ENCODE data around the gene MOAP1. TPM values are rescaled to one million over a fixed set of nuclear protein-coding genes. Genes with fewer than 3 reads are reported as not detected.

MOAP1 gene
- total RNA-seq, 1 donor from 2014 or later: 60.4 TPM

DNA sequence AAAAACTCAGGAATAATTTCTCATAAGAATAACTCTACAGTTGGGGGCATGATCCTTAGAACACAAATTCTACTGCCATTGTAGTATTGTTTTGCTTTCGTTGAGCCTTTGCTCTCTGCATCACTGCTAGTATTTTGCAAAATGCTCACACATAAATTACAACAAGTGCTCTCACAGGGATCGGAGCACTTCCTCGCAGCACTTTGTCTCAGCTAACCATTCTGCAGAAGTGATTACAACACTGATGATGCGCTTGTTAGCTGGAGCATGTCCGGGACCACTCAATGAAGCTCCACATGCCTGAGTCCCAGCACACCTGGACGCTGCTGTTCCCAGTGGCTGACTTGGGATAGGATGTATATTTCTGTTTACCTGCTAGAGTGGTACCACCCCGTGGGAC, 31.6 kb downstream of the MOAP1 start:
- Mint-ChIP-seq H3K36me3 (ENCODE audit: unreplicated experiment) (no peaks in the 10 kb centered on the region), H3K4me3 (ENCODE audit: unreplicated experiment) (no peak overlapping the region), H3K27ac (ENCODE audit: unreplicated experiment) (no peak overlapping the region), H3K27me3 (ENCODE audit: unreplicated experiment) (peaks cover 1% of the 10 kb centered on the region), H3K4me1 (ENCODE audit: low read depth, unreplicated experiment) (peaks cover 2% of the 10 kb centered on the region), H3K9me3 (ENCODE audit: unreplicated experiment) (peaks cover 2% of the 10 kb centered on the region)
- TF ChIP-seq, protein P1, sequence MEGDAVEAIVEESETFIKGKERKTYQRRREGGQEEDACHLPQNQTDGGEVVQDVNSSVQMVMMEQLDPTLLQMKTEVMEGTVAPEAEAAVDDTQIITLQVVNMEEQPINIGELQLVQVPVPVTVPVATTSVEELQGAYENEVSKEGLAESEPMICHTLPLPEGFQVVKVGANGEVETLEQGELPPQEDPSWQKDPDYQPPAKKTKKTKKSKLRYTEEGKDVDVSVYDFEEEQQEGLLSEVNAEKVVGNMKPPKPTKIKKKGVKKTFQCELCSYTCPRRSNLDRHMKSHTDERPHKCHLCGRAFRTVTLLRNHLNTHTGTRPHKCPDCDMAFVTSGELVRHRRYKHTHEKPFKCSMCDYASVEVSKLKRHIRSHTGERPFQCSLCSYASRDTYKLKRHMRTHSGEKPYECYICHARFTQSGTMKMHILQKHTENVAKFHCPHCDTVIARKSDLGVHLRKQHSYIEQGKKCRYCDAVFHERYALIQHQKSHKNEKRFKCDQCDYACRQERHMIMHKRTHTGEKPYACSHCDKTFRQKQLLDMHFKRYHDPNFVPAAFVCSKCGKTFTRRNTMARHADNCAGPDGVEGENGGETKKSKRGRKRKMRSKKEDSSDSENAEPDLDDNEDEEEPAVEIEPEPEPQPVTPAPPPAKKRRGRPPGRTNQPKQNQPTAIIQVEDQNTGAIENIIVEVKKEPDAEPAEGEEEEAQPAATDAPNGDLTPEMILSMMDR (IDR thresholded peaks at IDR 0.05; ENCODE audit: partially characterized antibody, unreplicated experiment): no peak
- no peak for DNase-seq

DNA sequence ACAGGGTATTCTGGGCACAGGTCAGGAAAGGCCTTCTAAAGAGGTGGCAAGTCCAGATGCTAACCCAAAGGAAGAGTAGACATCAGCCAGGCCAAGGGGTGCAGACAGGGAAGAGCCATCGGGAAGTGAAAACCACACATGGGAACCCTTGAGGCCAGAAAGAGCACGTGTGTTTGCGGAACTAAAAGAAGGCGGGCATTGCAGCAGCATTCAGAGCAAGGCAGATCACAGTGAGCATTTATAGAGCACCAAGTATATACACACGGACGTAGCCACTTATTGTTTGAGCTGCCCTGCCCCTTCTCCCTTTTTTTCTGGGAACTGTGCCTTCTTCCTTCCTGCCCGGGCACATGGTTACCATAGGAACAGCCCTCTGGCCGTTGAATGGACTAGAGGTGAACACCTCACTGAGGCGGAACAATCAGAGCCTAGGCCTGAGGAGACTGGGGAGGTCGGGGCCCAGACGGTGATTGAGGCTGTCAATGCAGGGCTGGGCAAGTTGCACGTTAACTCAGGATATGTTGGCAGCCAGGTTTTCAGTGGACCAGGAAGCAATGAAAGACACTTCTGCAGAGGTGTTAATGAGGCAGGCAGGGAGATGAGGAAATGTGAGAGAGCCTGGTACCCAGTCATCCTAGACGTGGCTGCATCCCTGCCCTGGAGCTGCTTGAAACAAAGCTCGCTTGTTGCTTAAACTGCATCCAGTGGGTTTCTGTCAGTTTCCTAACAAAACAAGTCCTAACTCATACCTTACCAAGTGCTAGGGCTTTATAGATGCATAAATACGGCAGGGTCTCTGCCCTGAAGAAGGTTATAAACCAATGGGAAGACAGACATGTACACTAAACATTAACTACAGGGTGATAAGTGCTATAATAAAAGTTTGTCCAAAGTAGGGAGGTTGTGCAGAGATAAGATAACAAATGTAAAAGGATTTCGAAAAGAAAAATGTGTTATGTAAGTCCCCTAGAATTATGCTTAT, 34.2 kb downstream of the MOAP1 start:
- Mint-ChIP-seq H3K36me3 (ENCODE audit: unreplicated experiment) (no peaks in the 10 kb centered on the region), H3K27ac (ENCODE audit: unreplicated experiment) (no peak overlapping the region), H3K4me3 (ENCODE audit: unreplicated experiment) (no peak overlapping the region), H3K9me3 (ENCODE audit: unreplicated experiment) (peaks cover 2% of the 10 kb centered on the region), H3K4me1 (ENCODE audit: low read depth, unreplicated experiment) (no peaks in the 10 kb centered on the region), H3K27me3 (ENCODE audit: unreplicated experiment) (peaks cover 6% of the 10 kb centered on the region)
- TF ChIP-seq, protein P1 (IDR thresholded peaks at IDR 0.05; ENCODE audit: partially characterized antibody, unreplicated experiment): no peak
- no peak for DNase-seq

DNA sequence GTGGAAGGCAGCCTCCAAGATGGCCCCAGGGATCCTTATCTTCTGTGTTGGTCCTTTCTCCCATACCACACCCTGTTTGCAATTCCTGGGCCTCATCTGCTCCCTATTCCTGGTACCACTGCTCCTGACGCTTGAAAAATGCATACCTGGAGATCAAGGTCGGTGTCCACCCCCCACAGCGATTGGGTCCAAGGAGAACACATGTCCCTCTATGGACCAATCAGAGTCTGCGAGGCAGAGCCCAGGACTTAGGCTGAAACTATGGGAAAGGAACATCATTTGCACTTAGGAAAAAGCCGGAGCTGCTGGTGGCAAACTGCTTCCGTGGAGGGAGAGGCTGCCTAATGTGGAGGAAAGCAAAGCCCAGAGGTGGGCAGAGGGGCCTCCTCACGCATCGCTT, 35.7 kb downstream of the MOAP1 start:
- Mint-ChIP-seq H3K27me3 (ENCODE audit: unreplicated experiment) (peaks cover 6% of the 10 kb centered on the region), H3K36me3 (ENCODE audit: unreplicated experiment) (no peaks in the 10 kb centered on the region), H3K27ac (ENCODE audit: unreplicated experiment) (no peak overlapping the region), H3K4me3 (ENCODE audit: unreplicated experiment) (no peak overlapping the region), H3K9me3 (ENCODE audit: unreplicated experiment) (peaks cover 2% of the 10 kb centered on the region), H3K4me1 (ENCODE audit: low read depth, unreplicated experiment) (no peaks in the 10 kb centered on the region)
- TF ChIP-seq, protein P1 (IDR thresholded peaks at IDR 0.05; ENCODE audit: partially characterized antibody, unreplicated experiment): no peak
- no peak for DNase-seq

DNA sequence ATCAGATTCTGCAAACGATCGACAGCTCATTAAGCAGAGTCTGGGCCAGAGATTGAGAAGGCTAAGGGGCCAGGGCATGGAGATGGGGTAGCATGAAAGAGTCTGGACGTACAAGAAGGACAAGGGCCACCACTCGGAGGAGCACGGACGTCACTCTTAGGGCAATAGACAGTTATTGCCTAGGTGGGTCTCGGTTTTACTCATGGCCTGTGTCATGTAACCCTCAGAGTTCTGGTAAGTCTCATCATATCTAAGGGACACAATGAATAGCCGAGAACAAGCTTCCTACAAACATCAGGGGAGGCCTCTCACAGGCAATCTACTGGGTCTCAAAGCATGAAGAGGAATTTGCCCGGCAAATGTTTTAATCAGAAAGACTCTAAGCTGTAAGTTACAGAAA, 38.6 kb downstream of the MOAP1 start:
- H3K27me3 Mint-ChIP-seq (ENCODE audit: unreplicated experiment): peaks cover 4% of the 10 kb centered on the region
- no peaks in the 10 kb centered on the region for H3K9me3 Mint-ChIP-seq (ENCODE audit: unreplicated experiment)
- DNase-seq: no peak
- no peak overlapping the region for H3K27ac Mint-ChIP-seq (ENCODE audit: unreplicated experiment)
- no peaks in the 10 kb centered on the region for H3K36me3 Mint-ChIP-seq (ENCODE audit: unreplicated experiment)
- peaks cover 5% of the 10 kb centered on the region for H3K4me1 Mint-ChIP-seq (ENCODE audit: low read depth, unreplicated experiment)
- no peak overlapping the region for H3K4me3 Mint-ChIP-seq (ENCODE audit: unreplicated experiment)
- TF ChIP-seq, protein P1 (IDR thresholded peaks at IDR 0.05; ENCODE audit: partially characterized antibody, unreplicated experiment): no peak
